Measurements from ENCODE around the gene PDE8B. TPM values are rescaled to one million over a fixed set of nuclear protein-coding genes. Genes with fewer than 3 reads are reported as not detected.

Gene PDE8B
- polyA plus RNA-seq, 1 of the 3 experiments (the other 2 are of a cell fraction): not detected

GRCh38 chr5:77209495-77210090, 887 bp upstream of the PDE8B start:
- POLR2A ChIA-PET: interaction anchor here (0.8 kb wide), 1 partner anchor 8 kb away, joined by 3 read pairs; no protein-coding TSS in a partner anchor
- Histone ChIP-seq H3K27ac (ENCODE audit: low read depth in 2 of 2, low read length in 1 of 2) (no peak overlapping the region), H3K4me3 (ENCODE audit: low read depth in 2 of 2, low read length in 1 of 2) (no peak overlapping the region; a peak in 1 of 4 replicates), H4K20me1 (ENCODE audit: insufficient read depth) (no peaks in the 10 kb centered on the region), H3K4me2 (no peak overlapping the region), H3K36me3 (replicated peaks in 1 of 2; ENCODE audit: control insufficient read depth in 1 of 2, insufficient read depth in 2 of 2, low read length in 1 of 2) (no peaks in the 10 kb centered on the region), H3K79me2 (ENCODE audit: insufficient read depth) (no peaks in the 10 kb centered on the region), H3K4me1 (ENCODE audit: control insufficient read depth in 1 of 2, insufficient read depth in 2 of 2, low read depth in 1 of 2, low read length in 1 of 2) (peaks cover 0 to 3% of the 10 kb centered on the region in 2 experiments; a peak in 1 of 4 replicates), H3K9me3 (no peaks in the 10 kb centered on the region), H3F3A (replicated peaks; ENCODE audit: insufficient read depth) (no peaks in the 10 kb centered on the region), H3K27me3 (ENCODE audit: insufficient read depth) (peaks cover 37% of the 10 kb centered on the region), H3K9me2 (no peaks in the 10 kb centered on the region), H2AFZ (ENCODE audit: low read depth) (no peak overlapping the region), H3K9ac (no peak overlapping the region)
- CTCF ChIA-PET: interaction anchor here (1.0 to 3.2 kb wide), 3 partner anchors 9 to 227 kb away, joined by 3 to 8 read pairs (median 3); no protein-coding TSS in a partner anchor
- DNase-seq: no peak
- 90% methylated on average over 13 of the region's 14 CpGs for WGBS (ENCODE audit: low lambda C conversion rate)
- TF ChIP-seq IRF3 (IDR thresholded peaks at IDR 0.05; ENCODE audit: low read depth, low read length): no peak
- TF ChIP-seq RFX5 (IDR thresholded peaks at IDR 0.05; ENCODE audit: low read length): no peak
- no peak for TF ChIP-seq POLR2AphosphoS5 (IDR thresholded peaks at IDR 0.05; ENCODE audit: low read depth, low read length)
- TF ChIP-seq, protein P1, sequence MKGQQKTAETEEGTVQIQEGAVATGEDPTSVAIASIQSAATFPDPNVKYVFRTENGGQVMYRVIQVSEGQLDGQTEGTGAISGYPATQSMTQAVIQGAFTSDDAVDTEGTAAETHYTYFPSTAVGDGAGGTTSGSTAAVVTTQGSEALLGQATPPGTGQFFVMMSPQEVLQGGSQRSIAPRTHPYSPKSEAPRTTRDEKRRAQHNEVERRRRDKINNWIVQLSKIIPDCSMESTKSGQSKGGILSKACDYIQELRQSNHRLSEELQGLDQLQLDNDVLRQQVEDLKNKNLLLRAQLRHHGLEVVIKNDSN (IDR thresholded peaks at IDR 0.05; ENCODE audit: borderline replicate concordance, low read depth): no peak
- no peak for TF ChIP-seq REST (IDR thresholded peaks at IDR 0.05; ENCODE audit: low read depth, low read length)
- no peak for TF ChIP-seq MAX (IDR thresholded peaks at IDR 0.05; ENCODE audit: low read depth)

GRCh38 chr5:77210964-77211690, 647 bp downstream of the PDE8B start:
- Histone ChIP-seq H3K9me3 (no peaks in the 10 kb centered on the region), H3F3A (replicated peaks; ENCODE audit: insufficient read depth) (no peaks in the 10 kb centered on the region), H3K4me3 (ENCODE audit: low read depth in 2 of 2, low read length in 1 of 2) (peak overlapping the region in 1 of 2 experiments; percentile 45; a peak in 2 of 4 replicates), H3K36me3 (replicated peaks in 1 of 2; ENCODE audit: control insufficient read depth in 1 of 2, insufficient read depth in 2 of 2, low read length in 1 of 2) (no peaks in the 10 kb centered on the region), H3K9ac (no peak overlapping the region), H3K9me2 (no peaks in the 10 kb centered on the region), H4K20me1 (ENCODE audit: insufficient read depth) (no peaks in the 10 kb centered on the region), H2AFZ (ENCODE audit: low read depth) (no peak overlapping the region), H3K27me3 (ENCODE audit: insufficient read depth) (peaks cover 37% of the 10 kb centered on the region), H3K4me2 (no peak overlapping the region), H3K4me1 (ENCODE audit: control insufficient read depth in 1 of 2, insufficient read depth in 2 of 2, low read depth in 1 of 2, low read length in 1 of 2) (peaks cover 0 to 3% of the 10 kb centered on the region in 2 experiments; a peak in 1 of 4 replicates), H3K79me2 (ENCODE audit: insufficient read depth) (no peaks in the 10 kb centered on the region), H3K27ac (ENCODE audit: low read depth in 2 of 2, low read length in 1 of 2) (no peak overlapping the region)
- WGBS (ENCODE audit: low lambda C conversion rate): 19% methylated on average over 12 of the region's 61 CpGs
- peak; percentile 79 for DNase-seq
- CTCF ChIA-PET: interaction anchor here (1.0 to 1.7 kb wide), 4 partner anchors 12 to 226 kb away, joined by 3 to 5 read pairs (median 3); no protein-coding TSS in a partner anchor
- POLR2A ChIA-PET: no interaction called here
- TF ChIP-seq RFX5 (IDR thresholded peaks at IDR 0.05; ENCODE audit: low read length) (no peak), REST (IDR thresholded peaks at IDR 0.05; ENCODE audit: low read depth, low read length) (no peak)

Data from SK-N-SH (cell line).